ENCODE measurements around the gene STK10.

DNA sequence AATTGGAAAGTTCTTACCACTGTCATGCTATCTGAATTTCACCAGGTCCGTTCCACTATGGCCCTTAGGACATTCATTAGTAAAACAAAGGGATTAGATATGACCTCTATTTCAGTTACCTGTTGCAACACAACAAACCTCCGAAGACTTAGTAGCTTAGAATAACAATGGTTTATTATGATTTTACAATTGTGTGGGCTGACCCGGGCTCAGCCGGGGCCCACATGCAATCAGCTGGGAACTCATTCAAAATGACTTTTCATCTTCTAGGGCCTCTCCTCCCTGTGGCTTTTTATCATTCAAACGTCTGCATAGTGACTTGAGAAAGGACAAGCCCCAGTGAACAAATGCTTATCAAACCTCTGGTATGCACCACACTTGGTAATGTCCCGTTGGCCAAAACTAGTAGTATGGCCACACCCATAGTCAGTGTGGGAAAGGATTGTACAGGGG, 179.3 kb downstream of the STK10 start:
- TF ChIP-seq ZNF274 (IDR thresholded peaks at IDR 0.05; ENCODE audit: low read depth, low read length) (no peak), YY1 (IDR thresholded peaks at IDR 0.05; ENCODE audit: insufficient read depth, insufficient read length) (no peak)
